Measurements from ENCODE around the gene TNIP1.

The TNIP1 gene

GRCh38 chr5:151038801-151039238, 42.0 kb downstream of the TNIP1 start:
- DNase-seq (ENCODE audit: low read depth) = no peak

GRCh38 chr5:151038412-151038745, 42.5 kb downstream of the TNIP1 start:
- no peak for DNase-seq (ENCODE audit: low read depth)

GRCh38 chr5:151037561-151038411, 43.0 kb downstream of the TNIP1 start:
- no peak for DNase-seq (ENCODE audit: low read depth)

GRCh38 chr5:151036556-151036955, 44.3 kb downstream of the TNIP1 start:
- DNase-seq (ENCODE audit: low read depth) = no peak

- no peak for DNase-seq (ENCODE audit: low read depth)
Observed at GRCh38 chr5:151034422-151035379, 46.1 kb downstream of the TNIP1 start.

GRCh38 chr5:151033217-151033934, 47.5 kb downstream of the TNIP1 start:
- no peak for DNase-seq (ENCODE audit: low read depth)

GRCh38 chr5:151031554-151031953, 49.3 kb downstream of the TNIP1 start:
- no peak for DNase-seq (ENCODE audit: low read depth)

GRCh38 chr5:151030379-151030778, 50.5 kb downstream of the TNIP1 start:
- no peak for DNase-seq (ENCODE audit: low read depth)

- no peak for DNase-seq (ENCODE audit: low read depth)
Observed at GRCh38 chr5:151030056-151030336, 50.8 kb downstream of the TNIP1 start.

GRCh38 chr5:151029179-151030055, 51.4 kb downstream of the TNIP1 start:
- no peak for DNase-seq (ENCODE audit: low read depth)

- no peak for DNase-seq (ENCODE audit: low read depth)
Observed at GRCh38 chr5:151028717-151029116, 52.1 kb downstream of the TNIP1 start.

- DNase-seq (ENCODE audit: low read depth) = no peak
Observed at GRCh38 chr5:151027961-151028479, 52.8 kb downstream of the TNIP1 start.

GRCh38 chr5:151026679-151027078, 54.2 kb downstream of the TNIP1 start:
- no peak for DNase-seq (ENCODE audit: low read depth)

GRCh38 chr5:151026088-151026487, 54.7 kb downstream of the TNIP1 start:
- DNase-seq (ENCODE audit: low read depth) = no peak

- no peak for DNase-seq (ENCODE audit: low read depth)
Observed at GRCh38 chr5:151025250-151025606, 55.6 kb downstream of the TNIP1 start.

GRCh38 chr5:151024440-151025249, 56.2 kb downstream of the TNIP1 start:
- no peak for DNase-seq (ENCODE audit: low read depth)

- DNase-seq (ENCODE audit: low read depth) = no peak
Observed at GRCh38 chr5:151023651-151024050, 57.2 kb downstream of the TNIP1 start.

- DNase-seq (ENCODE audit: low read depth) = no peak
Observed at GRCh38 chr5:151023047-151023615, 57.7 kb downstream of the TNIP1 start.

GRCh38 chr5:151022511-151023018, 58.3 kb downstream of the TNIP1 start:
- no peak for DNase-seq (ENCODE audit: low read depth)

- no peak for DNase-seq (ENCODE audit: low read depth)
Observed at GRCh38 chr5:151021746-151022145, 59.1 kb downstream of the TNIP1 start.

Data from HS-27A (cell line).